Breast epithelium (tissue), 4 donors: ENCODE data around the gene SLC35F3. TPM values are rescaled to one million over a fixed set of nuclear protein-coding genes. Genes with fewer than 3 reads are reported as not detected.

Source experiments
- DNase-seq, 2 donors: peaks; one replicate each; pipeline ENCODE4 v3.0.0-alpha.2; 2019; ENCODE audit warnings: low spot score in 2 of 2
- H3K27ac ChIP-seq, 2 donors: fragments of 200-600 bp; sonication (generic) in 1 of 2; one replicate each; pipeline ENCODE4 v1.5.1; 2016 to 2019; ENCODE audit warnings: mild to moderate bottlenecking in 1 of 2
- H3K27me3 ChIP-seq, 2 donors: fragments of 200-600 bp; sonication (generic) in 1 of 2; one replicate each; pipeline versions ENCODE4 v1.5.1 to v1.6.0; 2017 to 2019; ENCODE audit warnings: control low read depth in 1 of 2, mild to moderate bottlenecking in 1 of 2
- H3K36me3 ChIP-seq: fragments of 200-600 bp; one replicate; pipeline ENCODE4 v1.5.1; 2019
- H3K4me1 ChIP-seq, 2 donors: fragments of 200-600 bp; sonication (generic); one replicate each; pipeline ENCODE4 v1.5.1; 2016 to 2019; ENCODE audit warnings: control low read depth in 1 of 2
- H3K4me3 ChIP-seq, 3 donors: fragments of 200-600 bp; sonication (generic); 1 replicate in 2 of 3; 2 replicates in 1 of 3; pipeline ENCODE4 v1.5.1; 2016 to 2019; ENCODE audit warnings: mild to moderate bottlenecking in 3 of 3, moderate library complexity in 2 of 3
- H3K9me3 ChIP-seq, 2 donors: fragments of 200-600 bp; sonication (generic) in 1 of 2; one replicate each; pipeline ENCODE4 v1.5.1; 2016 to 2019; ENCODE audit warnings: control low read depth in 1 of 2
- CTCF ChIP-seq, 3 donors: fragments of 450-650 bp; IDR thresholded peaks; one replicate each; pipeline ENCODE4 v1.5.1; 2016 to 2017; ENCODE audit warnings: antibody characterized with exemption in 3 of 3, mild to moderate bottlenecking in 3 of 3, moderate library complexity in 3 of 3
- POLR2A ChIP-seq: fragments of 450-650 bp; IDR thresholded peaks from one replicate; pipeline ENCODE4 v1.6.1; 2016; ENCODE audit warnings: antibody characterized with exemption, mild to moderate bottlenecking, moderate library complexity
- POLR2AphosphoS5 ChIP-seq, 3 donors: sonication (generic); formaldehyde crosslinking; IDR thresholded peaks; one replicate each; pipeline ENCODE4 v1.6.1; 2017; ENCODE audit warnings: antibody characterized with exemption in 3 of 3
- intact Hi-C: fragments of 100-400 bp; cut with DNase I; formaldehyde crosslinking; loops from one replicate; pipeline ENCODE4 v1.15.1; 2023; ENCODE audit warnings: low total_unique reads
- total RNA-seq, 3 donors: library from RNA; depleted of rRNA; stranded (reverse); fragments of >200 nt; gene quantifications; one replicate each; pipeline ENCODE4 v1.1.0, GENCODE V29; 2016

SLC35F3 gene
- total RNA-seq, 3 donors from 2014 or later, result 8.8 to 13.0 TPM; not detected in 1

- Histone ChIP-seq H3K27me3 (peaks cover 0 to 4% of the 10 kb centered on the region in 2 donors), H3K9me3 (no peaks in the 10 kb centered on the region), H3K36me3 (no peaks in the 10 kb centered on the region), H3K4me1 (no peaks in the 10 kb centered on the region), H3K4me3 (no peak overlapping the region), H3K27ac (no peak overlapping the region)
- TF ChIP-seq CTCF (IDR thresholded peaks at IDR 0.05) (no peak), POLR2AphosphoS5 (IDR thresholded peaks at IDR 0.05) (no peak), POLR2A (no peak)
- intact Hi-C loops, result no loop called here
- no peak for DNase-seq
These were observed 235.5 kb downstream of the SLC35F3 start for GRCh38 chr1:234139966-234140365.

- Histone ChIP-seq H3K36me3 (no peaks in the 10 kb centered on the region), H3K27me3 (peaks cover 0 to 4% of the 10 kb centered on the region in 2 donors), H3K4me3 (no peak overlapping the region), H3K27ac (no peak overlapping the region), H3K9me3 (no peaks in the 10 kb centered on the region), H3K4me1 (no peaks in the 10 kb centered on the region)
- DNase-seq, result no peak
- intact Hi-C loops, result no loop called here
- no peak for TF ChIP-seq POLR2AphosphoS5 (IDR thresholded peaks at IDR 0.05)
- no peak for TF ChIP-seq CTCF (IDR thresholded peaks at IDR 0.05)
- TF ChIP-seq POLR2A, result no peak
These were observed 235.9 kb downstream of the SLC35F3 start for GRCh38 chr1:234140388-234140787.

- intact Hi-C loops, result no loop called here
- Histone ChIP-seq H3K4me3 (no peak overlapping the region), H3K36me3 (no peaks in the 10 kb centered on the region), H3K27ac (no peak overlapping the region), H3K4me1 (no peaks in the 10 kb centered on the region), H3K27me3 (peaks cover 0 to 4% of the 10 kb centered on the region in 2 donors), H3K9me3 (no peaks in the 10 kb centered on the region)
- TF ChIP-seq CTCF (IDR thresholded peaks at IDR 0.05) (no peak), POLR2A (no peak), POLR2AphosphoS5 (IDR thresholded peaks at IDR 0.05) (no peak)
- DNase-seq, result no peak
These were observed 236.5 kb downstream of the SLC35F3 start for GRCh38 chr1:234141006-234141405.

GRCh38 chr1:234143681-234144080 is 239.2 kb downstream of the SLC35F3 start:
- Histone ChIP-seq H3K4me3 (no peak overlapping the region), H3K36me3 (no peaks in the 10 kb centered on the region), H3K27ac (no peak overlapping the region), H3K9me3 (no peaks in the 10 kb centered on the region), H3K4me1 (no peaks in the 10 kb centered on the region), H3K27me3 (peaks cover 0 to 4% of the 10 kb centered on the region in 2 donors)
- TF ChIP-seq CTCF (IDR thresholded peaks at IDR 0.05) (no peak), POLR2A (no peak), POLR2AphosphoS5 (IDR thresholded peaks at IDR 0.05) (no peak)
- intact Hi-C loops, result no loop called here
- no peak for DNase-seq

- no peaks in the 10 kb centered on the region for H3K36me3 ChIP-seq
- no peak for DNase-seq
- peaks cover 0 to 11% of the 10 kb centered on the region in 2 donors for H3K27me3 ChIP-seq
- intact Hi-C loops, result no loop called here
- H3K27ac ChIP-seq, result no peak overlapping the region
- H3K9me3 ChIP-seq, result no peaks in the 10 kb centered on the region
- H3K4me1 ChIP-seq, result no peaks in the 10 kb centered on the region
- TF ChIP-seq POLR2A (no peak), CTCF (IDR thresholded peaks at IDR 0.05) (no peak), POLR2AphosphoS5 (IDR thresholded peaks at IDR 0.05) (no peak)
- H3K4me3 ChIP-seq, result no peak overlapping the region
These were observed 240.4 kb downstream of the SLC35F3 start for GRCh38 chr1:234144901-234145300.
